GM10847 (cell line): ENCODE measurements around the gene AHCYL1.

Experiments used
- POLR2A ChIP-seq: IDR thresholded peaks from 2 replicates; pipeline ENCODE4 v1.6.1; 2011; ENCODE audit not compliant: insufficient read length; ENCODE audit errors: extremely low read depth

The AHCYL1 gene

GRCh38 chr1:110005971-110006370 lies 21.4 kb downstream of the AHCYL1 start:
- no peak for TF ChIP-seq POLR2A

- TF ChIP-seq POLR2A = no peak
These were observed 22.0 kb downstream of the AHCYL1 start for GRCh38 chr1:110006516-110006915.

GRCh38 chr1:110007046-110007830 lies 22.7 kb downstream of the AHCYL1 start:
- TF ChIP-seq POLR2A = no peak

GRCh38 chr1:110008971-110009565 lies 24.5 kb downstream of the AHCYL1 start:
- no peak for TF ChIP-seq POLR2A

GRCh38 chr1:110011527-110012041 lies 27.0 kb downstream of the AHCYL1 start:
- no peak for TF ChIP-seq POLR2A

- no peak for TF ChIP-seq POLR2A
These were observed 27.7 kb downstream of the AHCYL1 start for GRCh38 chr1:110012100-110012780.

- no peak for TF ChIP-seq POLR2A
These were observed 33.2 kb downstream of the AHCYL1 start for GRCh38 chr1:110017792-110018191.

- no peak for TF ChIP-seq POLR2A
These were observed 33.8 kb downstream of the AHCYL1 start for GRCh38 chr1:110018396-110018795.

- no peak for TF ChIP-seq POLR2A
These were observed 35.2 kb downstream of the AHCYL1 start for GRCh38 chr1:110019770-110020169.

GRCh38 chr1:110021285-110021684 lies 36.7 kb downstream of the AHCYL1 start:
- TF ChIP-seq POLR2A = no peak

- TF ChIP-seq POLR2A = no peak
These were observed 40.0 kb downstream of the AHCYL1 start for GRCh38 chr1:110024613-110025012.

GRCh38 chr1:110032327-110032726 lies 47.8 kb downstream of the AHCYL1 start:
- TF ChIP-seq POLR2A = no peak

GRCh38 chr1:110033421-110033820 lies 48.9 kb downstream of the AHCYL1 start:
- no peak for TF ChIP-seq POLR2A

GRCh38 chr1:110034040-110034450 lies 49.5 kb downstream of the AHCYL1 start:
- no peak for TF ChIP-seq POLR2A

- TF ChIP-seq POLR2A = peak; percentile 79
These were observed 50.1 kb downstream of the AHCYL1 start, which contains the start of gene STRIP1 for GRCh38 chr1:110034451-110035235. TSS of gene STRIP1 (plus strand) at chr1:110034624. CDS start at chr1:110034638, 14 bp downstream.
